ENCODE results near the gene AHNAK. TPM values are rescaled to one million over a fixed set of nuclear protein-coding genes. Genes with fewer than 3 reads are reported as not detected.

Gene AHNAK
- total RNA-seq, 1 donor from 2014 or later: 809 TPM

DNA sequence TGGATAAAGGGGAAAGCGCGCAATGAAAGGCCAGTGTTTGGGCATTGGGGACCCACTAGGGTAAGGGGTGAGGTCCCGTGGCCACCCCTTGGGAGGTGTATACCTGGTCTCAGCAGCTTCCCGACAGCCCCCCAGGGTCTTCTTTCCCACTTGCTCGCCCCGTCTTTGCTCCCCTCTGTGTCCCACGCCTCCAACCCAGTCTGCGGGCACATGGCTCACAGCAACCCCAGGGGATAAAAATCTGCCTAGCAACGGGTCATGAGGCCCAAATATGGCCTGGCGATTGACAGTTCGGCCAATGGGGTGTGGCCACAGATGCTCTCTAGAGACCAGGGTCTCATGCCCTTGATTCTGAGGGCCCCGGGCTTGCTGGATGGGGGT, 41.6 kb downstream of the AHNAK start:
- no peak for ATAC-seq
- peak overlapping the region; percentile 21 for H3K4me3 ChIP-seq
- intact Hi-C loops (cut with DNase I): no loop called here

DNA sequence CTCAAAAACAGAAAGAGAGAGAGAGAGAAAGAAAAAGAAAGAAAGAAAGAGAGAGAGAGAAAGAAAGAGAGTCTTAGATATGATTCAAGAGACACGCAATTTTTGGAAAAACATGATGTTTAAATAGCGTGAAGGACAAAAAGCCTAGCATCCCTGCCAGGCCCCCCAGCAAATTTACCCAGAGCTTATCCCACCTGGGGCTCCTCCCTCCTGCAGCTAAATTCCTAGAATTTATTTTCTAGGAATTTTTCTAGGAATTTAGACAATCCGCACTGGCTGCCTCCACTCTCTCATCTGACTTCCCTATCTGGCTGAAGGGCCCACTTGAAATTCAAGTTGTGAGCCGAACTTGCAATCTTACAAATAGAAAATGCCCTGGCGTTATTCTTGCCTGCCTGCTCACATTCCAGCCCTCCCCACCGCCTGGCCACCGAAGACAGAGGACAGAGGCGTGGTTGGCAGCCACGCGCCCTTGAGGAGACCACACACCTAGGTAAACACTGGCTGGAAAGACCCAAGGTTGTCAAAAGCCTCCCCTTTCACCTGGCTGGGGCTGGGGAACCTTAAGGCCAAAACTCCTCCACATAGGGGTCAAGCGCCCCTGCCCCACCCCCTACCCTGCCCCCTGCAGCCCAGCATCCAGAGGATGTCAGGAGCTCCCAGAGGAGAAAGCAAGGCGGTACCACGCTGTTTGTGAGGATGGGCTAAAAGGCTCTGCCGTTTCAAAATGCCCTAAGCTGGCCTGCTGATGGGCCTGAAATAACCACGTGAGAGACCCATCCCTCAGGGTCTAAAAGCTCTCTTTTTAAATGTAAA, 42.2 kb downstream of the AHNAK start:
- Histone ChIP-seq H3K9me3 (no peaks in the 10 kb centered on the region), H3K4me3 (no peak overlapping the region), H3K27me3 (ENCODE audit: low read depth) (no peaks in the 10 kb centered on the region), H3K36me3 (no peaks in the 10 kb centered on the region), H3K27ac (no peak overlapping the region), H3K4me1 (peaks cover 89% of the 10 kb centered on the region)
- intact Hi-C loops (cut with DNase I): no loop called here
- peak; percentile 66 to 72 for ATAC-seq
- TF ChIP-seq, protein P1, sequence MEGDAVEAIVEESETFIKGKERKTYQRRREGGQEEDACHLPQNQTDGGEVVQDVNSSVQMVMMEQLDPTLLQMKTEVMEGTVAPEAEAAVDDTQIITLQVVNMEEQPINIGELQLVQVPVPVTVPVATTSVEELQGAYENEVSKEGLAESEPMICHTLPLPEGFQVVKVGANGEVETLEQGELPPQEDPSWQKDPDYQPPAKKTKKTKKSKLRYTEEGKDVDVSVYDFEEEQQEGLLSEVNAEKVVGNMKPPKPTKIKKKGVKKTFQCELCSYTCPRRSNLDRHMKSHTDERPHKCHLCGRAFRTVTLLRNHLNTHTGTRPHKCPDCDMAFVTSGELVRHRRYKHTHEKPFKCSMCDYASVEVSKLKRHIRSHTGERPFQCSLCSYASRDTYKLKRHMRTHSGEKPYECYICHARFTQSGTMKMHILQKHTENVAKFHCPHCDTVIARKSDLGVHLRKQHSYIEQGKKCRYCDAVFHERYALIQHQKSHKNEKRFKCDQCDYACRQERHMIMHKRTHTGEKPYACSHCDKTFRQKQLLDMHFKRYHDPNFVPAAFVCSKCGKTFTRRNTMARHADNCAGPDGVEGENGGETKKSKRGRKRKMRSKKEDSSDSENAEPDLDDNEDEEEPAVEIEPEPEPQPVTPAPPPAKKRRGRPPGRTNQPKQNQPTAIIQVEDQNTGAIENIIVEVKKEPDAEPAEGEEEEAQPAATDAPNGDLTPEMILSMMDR (IDR thresholded peaks at IDR 0.05): no peak
- DNase-seq: peak; percentile 74

More for the DNA sequence above, 41.6 kb downstream of the AHNAK start:
- Histone ChIP-seq H3K4me1 (peaks cover 85% of the 10 kb centered on the region), H3K36me3 (no peaks in the 10 kb centered on the region), H3K27me3 (ENCODE audit: low read depth) (no peaks in the 10 kb centered on the region), H3K9me3 (no peaks in the 10 kb centered on the region), H3K27ac (peak overlapping the region; percentile 18)
- DNase-seq: no peak
- TF ChIP-seq, protein P1 (IDR thresholded peaks at IDR 0.05): no peak

DNA sequence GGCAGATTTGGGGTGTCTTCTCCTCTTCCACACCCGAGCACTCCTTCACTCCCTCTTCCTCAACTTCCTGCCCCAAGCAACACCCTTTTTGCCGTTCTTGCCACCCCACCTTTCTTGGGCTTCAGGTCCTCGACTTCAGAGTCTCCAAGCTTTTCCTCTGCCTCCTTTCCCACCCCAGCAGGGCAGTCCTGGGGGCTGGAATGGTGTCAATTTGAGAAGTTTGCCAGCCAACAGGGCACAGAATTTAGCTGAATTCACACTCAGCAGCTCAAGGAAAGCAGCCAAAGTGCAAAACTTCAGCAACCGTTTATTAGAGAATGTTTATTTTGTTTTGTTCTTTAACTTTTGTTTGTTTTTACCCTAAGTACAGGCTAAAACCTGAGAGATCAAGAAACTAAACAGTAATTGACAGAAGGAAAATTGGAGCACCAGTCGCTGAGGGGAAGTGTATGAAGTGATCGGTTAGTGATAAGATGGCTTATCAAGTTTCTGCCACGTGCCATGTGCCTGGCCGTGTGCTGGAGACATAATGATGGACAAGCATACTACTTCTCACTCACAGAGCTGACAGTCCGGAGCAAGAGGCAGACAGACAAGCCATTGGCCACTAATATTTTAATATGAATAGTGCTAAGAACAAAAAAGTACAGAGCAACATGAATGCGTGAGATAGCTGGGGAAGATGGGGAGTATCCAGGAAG, 44.4 kb downstream of the AHNAK start:
- intact Hi-C loops (cut with DNase I): no loop called here

DNA sequence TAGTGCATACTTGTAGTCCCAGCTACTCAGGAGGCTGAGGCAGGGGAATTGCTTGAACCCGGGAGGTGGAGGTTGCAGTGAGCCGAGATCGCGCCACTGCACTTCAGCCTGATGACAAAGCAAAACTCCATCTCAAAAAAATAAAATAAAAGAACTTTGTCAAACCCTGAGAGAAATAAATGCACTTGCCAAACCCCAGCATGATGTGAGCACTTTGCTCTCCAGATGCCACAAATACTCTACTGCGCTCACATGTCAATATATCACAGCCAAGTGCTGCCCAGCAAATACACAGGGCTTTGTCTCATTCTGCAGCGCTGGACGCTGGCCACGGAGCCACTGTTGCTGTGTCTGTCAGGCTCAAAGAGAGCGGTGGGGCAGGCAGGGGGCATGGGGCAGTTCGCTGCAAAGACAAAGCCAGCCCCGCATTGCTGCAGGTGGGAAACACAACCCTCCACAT, 45.1 kb downstream of the AHNAK start:
- DNase-seq (no peak), ATAC-seq (peak; percentile 36 to 60)
- Histone ChIP-seq H3K4me1 (peaks cover 64% of the 10 kb centered on the region), H3K27ac (peak overlapping the region; percentile 63), H3K36me3 (no peaks in the 10 kb centered on the region), H3K4me3 (no peak overlapping the region), H3K27me3 (ENCODE audit: low read depth) (no peaks in the 10 kb centered on the region), H3K9me3 (no peaks in the 10 kb centered on the region)
- TF ChIP-seq, protein P1 (IDR thresholded peaks at IDR 0.05): no peak
- intact Hi-C loops (cut with DNase I): no loop called here

More for the DNA sequence above, 44.4 kb downstream of the AHNAK start:
- H3K4me1 ChIP-seq: peaks cover 72% of the 10 kb centered on the region
- no peak for DNase-seq
- TF ChIP-seq, protein P1 (IDR thresholded peaks at IDR 0.05): no peak
- H3K36me3 ChIP-seq: no peaks in the 10 kb centered on the region
- no peak for ATAC-seq
- no peak overlapping the region for H3K4me3 ChIP-seq
- peak overlapping the region; percentile 63 for H3K27ac ChIP-seq
- H3K9me3 ChIP-seq: no peaks in the 10 kb centered on the region
- no peaks in the 10 kb centered on the region for H3K27me3 ChIP-seq (ENCODE audit: low read depth)

DNA sequence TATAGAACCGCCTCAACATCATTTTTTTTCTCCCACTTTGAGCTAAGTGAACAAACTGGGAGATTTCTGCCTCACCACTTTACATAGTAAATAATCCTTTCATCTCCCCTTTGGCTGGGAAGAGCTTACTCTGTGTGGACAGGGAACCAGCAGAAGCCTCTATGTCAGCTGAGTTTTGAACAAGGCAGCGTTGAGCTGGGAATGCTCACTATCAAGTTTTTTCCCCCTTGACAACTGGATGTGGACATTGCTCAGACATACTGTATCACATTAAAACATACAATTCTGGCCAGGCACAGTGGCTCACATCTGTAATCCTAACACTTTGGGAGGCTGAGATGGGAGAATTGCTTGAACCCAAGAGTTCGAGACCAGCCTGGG, 46.0 kb downstream of the AHNAK start:
- intact Hi-C loops (cut with DNase I): no loop called here
- ATAC-seq: no peak
- no peak for DNase-seq
- no peaks in the 10 kb centered on the region for H3K36me3 ChIP-seq
- TF ChIP-seq, protein P1 (IDR thresholded peaks at IDR 0.05): no peak
- peaks cover 62% of the 10 kb centered on the region for H3K4me1 ChIP-seq
- no peaks in the 10 kb centered on the region for H3K9me3 ChIP-seq
- H3K27ac ChIP-seq: no peak overlapping the region
- H3K4me3 ChIP-seq: no peak overlapping the region
- no peaks in the 10 kb centered on the region for H3K27me3 ChIP-seq (ENCODE audit: low read depth)

All from lower lobe of right lung (tissue), 2 donors.